ENCODE measurements around the gene NHSL1.

Gene NHSL1

DNA sequence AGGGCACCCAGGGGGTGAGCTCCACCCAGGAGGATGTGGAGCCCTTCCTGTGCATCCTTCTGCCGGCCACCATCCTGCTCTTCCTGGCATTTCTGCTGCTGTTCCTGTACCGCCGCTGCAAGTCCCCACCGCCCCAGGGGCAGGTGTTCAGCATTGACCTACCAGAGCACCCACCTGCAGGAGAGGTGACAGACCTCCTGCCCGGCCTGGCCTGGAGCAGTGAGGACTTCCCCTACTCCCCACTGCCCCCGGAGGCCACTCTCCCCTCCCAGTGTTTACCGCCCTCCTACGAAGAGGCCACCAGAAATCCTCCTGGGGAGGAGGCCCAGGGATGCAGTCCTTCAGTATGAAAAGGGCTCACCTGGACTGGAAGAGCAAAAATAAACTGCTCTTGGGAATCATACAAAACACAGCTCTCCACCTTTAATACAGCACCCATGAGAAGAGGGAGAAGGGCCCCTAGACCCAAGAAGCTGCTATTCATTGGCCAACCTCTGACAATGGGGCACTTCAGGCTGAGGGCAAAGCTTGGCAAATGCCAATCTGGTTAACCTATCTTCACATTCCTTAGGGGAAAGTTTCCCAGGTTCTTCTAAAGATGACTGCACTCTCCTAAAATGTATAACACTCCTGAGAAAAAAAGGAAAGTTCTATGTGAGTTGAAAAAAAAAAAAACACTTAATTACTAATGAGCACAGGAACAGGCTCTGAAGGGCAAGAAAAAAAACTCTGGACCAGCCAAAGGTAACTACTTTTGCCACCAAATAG lies 116.6 kb downstream of the NHSL1 start:
- H3K36me3 ChIP-seq (ENCODE audit: control insufficient read depth in 5 of 5, insufficient read depth in 5 of 5, low read length in 5 of 5) = no peaks in the 10 kb centered on the region
- no peak overlapping the region for H3K4me3 ChIP-seq (ENCODE audit: low read depth in 1 of 5, low read length in 5 of 5)
- H3K27ac ChIP-seq (ENCODE audit: low read depth, low read length) = no peak overlapping the region
- no peak overlapping the region for H3K9ac ChIP-seq (ENCODE audit: low read length in 5 of 5)
- H3K27me3 ChIP-seq (ENCODE audit: control insufficient read depth in 5 of 5, insufficient read depth in 4 of 5, low read length in 5 of 5) = no peaks in the 10 kb centered on the region
- no peaks in the 10 kb centered on the region for H3K9me3 ChIP-seq (ENCODE audit: control insufficient read depth in 5 of 5, low read length in 5 of 5)
- H3K4me1 ChIP-seq (ENCODE audit: control insufficient read depth in 5 of 5, insufficient read depth in 5 of 5, low read length in 5 of 5) = no peaks in the 10 kb centered on the region

- H3K4me3 ChIP-seq (ENCODE audit: low read depth in 1 of 5, low read length in 5 of 5) = no peak overlapping the region
- H3K36me3 ChIP-seq (ENCODE audit: control insufficient read depth in 5 of 5, insufficient read depth in 5 of 5, low read length in 5 of 5) = no peaks in the 10 kb centered on the region
- H3K9ac ChIP-seq (ENCODE audit: low read length in 5 of 5) = no peak overlapping the region
These were observed 120.8 kb downstream of the NHSL1 start for GRCh38 chr6:138378463-138378862.

GRCh38 chr6:138377844-138378243 lies 121.5 kb downstream of the NHSL1 start, which contains the start of gene SMIM28:
SMIM28 (plus strand) TSS chr6:138377905; CDS start chr6:138378073, 168 bp downstream.
- Histone ChIP-seq H3K9me3 (ENCODE audit: control insufficient read depth in 5 of 5, low read length in 5 of 5) (no peaks in the 10 kb centered on the region), H3K4me1 (ENCODE audit: control insufficient read depth in 5 of 5, insufficient read depth in 5 of 5, low read length in 5 of 5) (no peaks in the 10 kb centered on the region), H3K9ac (ENCODE audit: low read length in 5 of 5) (no peak within 1 kb of the TSS), H3K27ac (ENCODE audit: low read depth, low read length) (no peak within 1 kb of the TSS), H3K4me3 (ENCODE audit: low read depth in 1 of 5, low read length in 5 of 5) (no peak within 1 kb of the TSS), H3K27me3 (ENCODE audit: control insufficient read depth in 5 of 5, insufficient read depth in 4 of 5, low read length in 5 of 5) (no peaks in the 10 kb centered on the region), H3K36me3 (ENCODE audit: control insufficient read depth in 5 of 5, insufficient read depth in 5 of 5, low read length in 5 of 5) (no peaks in the 10 kb centered on the region)

More at GRCh38 chr6:138378463-138378862, 120.8 kb downstream of the NHSL1 start:
- no peaks in the 10 kb centered on the region for H3K4me1 ChIP-seq (ENCODE audit: control insufficient read depth in 5 of 5, insufficient read depth in 5 of 5, low read length in 5 of 5)
- H3K27ac ChIP-seq (ENCODE audit: low read depth, low read length) = no peak overlapping the region
- no peaks in the 10 kb centered on the region for H3K27me3 ChIP-seq (ENCODE audit: control insufficient read depth in 5 of 5, insufficient read depth in 4 of 5, low read length in 5 of 5)
- H3K9me3 ChIP-seq (ENCODE audit: control insufficient read depth in 5 of 5, low read length in 5 of 5) = no peaks in the 10 kb centered on the region

- no peaks in the 10 kb centered on the region for H3K36me3 ChIP-seq (ENCODE audit: control insufficient read depth in 5 of 5, insufficient read depth in 5 of 5, low read length in 5 of 5)
- no peak overlapping the region for H3K9ac ChIP-seq (ENCODE audit: low read length in 5 of 5)
- no peak overlapping the region for H3K4me3 ChIP-seq (ENCODE audit: low read depth in 1 of 5, low read length in 5 of 5)
- no peaks in the 10 kb centered on the region for H3K27me3 ChIP-seq (ENCODE audit: control insufficient read depth in 5 of 5, insufficient read depth in 4 of 5, low read length in 5 of 5)
- no peaks in the 10 kb centered on the region for H3K4me1 ChIP-seq (ENCODE audit: control insufficient read depth in 5 of 5, insufficient read depth in 5 of 5, low read length in 5 of 5)
- H3K9me3 ChIP-seq (ENCODE audit: control insufficient read depth in 5 of 5, low read length in 5 of 5) = no peaks in the 10 kb centered on the region
- no peak overlapping the region for H3K27ac ChIP-seq (ENCODE audit: low read depth, low read length)
These were observed 122.3 kb downstream of the NHSL1 start for GRCh38 chr6:138377042-138377441.

- no peak overlapping the region for H3K4me3 ChIP-seq (ENCODE audit: low read depth in 1 of 5, low read length in 5 of 5)
- no peaks in the 10 kb centered on the region for H3K9me3 ChIP-seq (ENCODE audit: control insufficient read depth in 5 of 5, low read length in 5 of 5)
- no peaks in the 10 kb centered on the region for H3K27me3 ChIP-seq (ENCODE audit: control insufficient read depth in 5 of 5, insufficient read depth in 4 of 5, low read length in 5 of 5)
- H3K27ac ChIP-seq (ENCODE audit: low read depth, low read length) = no peak overlapping the region
- no peak overlapping the region for H3K9ac ChIP-seq (ENCODE audit: low read length in 5 of 5)
- H3K36me3 ChIP-seq (ENCODE audit: control insufficient read depth in 5 of 5, insufficient read depth in 5 of 5, low read length in 5 of 5) = no peaks in the 10 kb centered on the region
- H3K4me1 ChIP-seq (ENCODE audit: control insufficient read depth in 5 of 5, insufficient read depth in 5 of 5, low read length in 5 of 5) = no peaks in the 10 kb centered on the region
These were observed 124.5 kb downstream of the NHSL1 start for GRCh38 chr6:138374815-138375214.

DNA sequence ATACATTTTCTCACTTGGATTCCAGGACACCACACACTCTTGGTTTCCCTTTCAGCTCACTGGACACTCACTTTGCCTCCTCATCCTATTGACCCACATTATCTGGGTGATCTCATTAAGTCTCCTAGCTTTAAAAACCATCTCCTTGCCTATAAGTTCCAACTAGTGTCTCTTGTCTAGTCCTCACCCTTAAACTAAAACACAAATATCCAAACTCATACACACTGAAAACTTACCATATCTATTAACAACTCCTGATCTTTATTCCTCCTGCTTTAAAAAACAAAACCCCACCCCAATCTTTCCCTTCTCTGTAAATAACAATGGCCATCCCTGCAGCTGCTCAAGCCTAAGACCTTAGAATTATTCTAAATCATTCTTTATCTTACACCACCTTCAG lies 125.1 kb downstream of the NHSL1 start:
- Histone ChIP-seq H3K9ac (ENCODE audit: low read length in 5 of 5) (no peak overlapping the region), H3K27ac (ENCODE audit: low read depth, low read length) (no peak overlapping the region), H3K27me3 (ENCODE audit: control insufficient read depth in 5 of 5, insufficient read depth in 4 of 5, low read length in 5 of 5) (no peaks in the 10 kb centered on the region), H3K9me3 (ENCODE audit: control insufficient read depth in 5 of 5, low read length in 5 of 5) (no peaks in the 10 kb centered on the region), H3K36me3 (ENCODE audit: control insufficient read depth in 5 of 5, insufficient read depth in 5 of 5, low read length in 5 of 5) (no peaks in the 10 kb centered on the region), H3K4me3 (ENCODE audit: low read depth in 1 of 5, low read length in 5 of 5) (no peak overlapping the region), H3K4me1 (ENCODE audit: control insufficient read depth in 5 of 5, insufficient read depth in 5 of 5, low read length in 5 of 5) (no peaks in the 10 kb centered on the region)

- no peaks in the 10 kb centered on the region for H3K9me3 ChIP-seq (ENCODE audit: control insufficient read depth in 5 of 5, low read length in 5 of 5)
- no peak overlapping the region for H3K4me3 ChIP-seq (ENCODE audit: low read depth in 1 of 5, low read length in 5 of 5)
- no peaks in the 10 kb centered on the region for H3K36me3 ChIP-seq (ENCODE audit: control insufficient read depth in 5 of 5, insufficient read depth in 5 of 5, low read length in 5 of 5)
- no peak overlapping the region for H3K27ac ChIP-seq (ENCODE audit: low read depth, low read length)
- H3K27me3 ChIP-seq (ENCODE audit: control insufficient read depth in 5 of 5, insufficient read depth in 4 of 5, low read length in 5 of 5) = no peaks in the 10 kb centered on the region
- H3K4me1 ChIP-seq (ENCODE audit: control insufficient read depth in 5 of 5, insufficient read depth in 5 of 5, low read length in 5 of 5) = no peaks in the 10 kb centered on the region
- H3K9ac ChIP-seq (ENCODE audit: low read length in 5 of 5) = no peak overlapping the region
These were observed 126.4 kb downstream of the NHSL1 start for GRCh38 chr6:138372711-138373463.
